ENCODE results near the gene FERMT1.
A peak's percentile ranks its signal among the peaks of the same experiment; 100 is the strongest.

FERMT1 gene

GRCh38 chr20:6094565-6094964, 28.3 kb downstream of the FERMT1 start:
- Histone ChIP-seq H3K4me3 (ENCODE audit: low read length in 2 of 2) (no peak overlapping the region), H3K36me3 (ENCODE audit: control insufficient read depth in 2 of 2, insufficient read depth in 2 of 2, low read length in 2 of 2) (no peaks in the 10 kb centered on the region), H3K27ac (ENCODE audit: low read length) (no peak overlapping the region), H3K27me3 (ENCODE audit: control insufficient read depth in 1 of 2, insufficient read depth in 2 of 2, low read length in 2 of 2) (no peaks in the 10 kb centered on the region), H3K9me3 (ENCODE audit: control insufficient read depth in 2 of 2, low read length in 2 of 2) (no peaks in the 10 kb centered on the region), H3K4me1 (ENCODE audit: control insufficient read depth, insufficient read depth, low read length) (no peaks in the 10 kb centered on the region), H3K9ac (ENCODE audit: low read length in 2 of 2) (no peak overlapping the region)

DNA sequence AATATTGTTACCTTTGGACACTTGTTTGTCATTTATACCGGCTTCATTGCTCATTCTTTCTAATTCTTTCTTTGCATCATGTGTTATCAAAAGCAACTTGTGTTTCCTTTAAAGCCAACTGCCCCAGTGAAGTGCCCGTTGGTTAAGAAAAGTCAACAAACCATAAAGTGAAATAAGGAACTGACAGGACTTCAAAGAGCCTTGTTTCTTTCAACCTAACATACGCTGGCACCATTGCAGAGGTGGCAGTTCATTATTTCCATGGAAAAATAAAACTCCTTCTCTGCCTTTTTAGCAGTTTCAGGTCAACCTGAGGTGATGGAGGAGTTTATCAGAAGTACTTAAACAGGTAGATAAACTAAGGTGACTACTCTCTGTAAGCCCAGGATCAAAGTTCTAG, 28.8 kb downstream of the FERMT1 start:
- H3K36me3 ChIP-seq (ENCODE audit: control insufficient read depth in 2 of 2, insufficient read depth in 2 of 2, low read length in 2 of 2) = no peaks in the 10 kb centered on the region
- no peaks in the 10 kb centered on the region for H3K9me3 ChIP-seq (ENCODE audit: control insufficient read depth in 2 of 2, low read length in 2 of 2)
- no peaks in the 10 kb centered on the region for H3K27me3 ChIP-seq (ENCODE audit: control insufficient read depth in 1 of 2, insufficient read depth in 2 of 2, low read length in 2 of 2)
- no peak overlapping the region for H3K27ac ChIP-seq (ENCODE audit: low read length)
- no peak overlapping the region for H3K9ac ChIP-seq (ENCODE audit: low read length in 2 of 2)
- H3K4me3 ChIP-seq (ENCODE audit: low read length in 2 of 2) = no peak overlapping the region
- H3K4me1 ChIP-seq (ENCODE audit: control insufficient read depth, insufficient read depth, low read length) = no peaks in the 10 kb centered on the region

DNA sequence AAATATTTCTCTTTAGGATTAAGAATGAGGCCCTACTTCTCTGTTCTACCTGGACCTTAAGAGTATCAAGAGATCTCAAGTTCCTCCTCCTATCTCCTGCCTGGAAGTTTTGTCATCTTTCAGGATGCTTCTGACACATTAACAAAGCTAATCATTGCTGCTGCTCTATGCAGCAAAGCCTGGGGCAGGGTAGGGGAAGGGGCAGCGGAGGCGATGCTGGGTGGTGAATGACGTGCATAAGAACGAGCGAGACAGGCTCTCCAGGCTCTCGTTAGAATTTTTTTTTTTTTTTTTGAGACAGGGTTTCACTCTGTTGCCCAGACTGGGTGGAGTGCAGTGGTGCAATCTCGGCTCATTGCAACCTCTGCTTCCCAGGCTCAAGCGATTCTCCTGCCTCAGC, 31.2 kb downstream of the FERMT1 start:
- Histone ChIP-seq H3K27ac (ENCODE audit: low read length) (no peak overlapping the region), H3K4me1 (ENCODE audit: control insufficient read depth, insufficient read depth, low read length) (no peaks in the 10 kb centered on the region), H3K9me3 (ENCODE audit: control insufficient read depth in 2 of 2, low read length in 2 of 2) (no peaks in the 10 kb centered on the region), H3K4me3 (ENCODE audit: low read length in 2 of 2) (no peak overlapping the region), H3K36me3 (ENCODE audit: control insufficient read depth in 2 of 2, insufficient read depth in 2 of 2, low read length in 2 of 2) (no peaks in the 10 kb centered on the region), H3K9ac (ENCODE audit: low read length in 2 of 2) (no peak overlapping the region), H3K27me3 (ENCODE audit: control insufficient read depth in 1 of 2, insufficient read depth in 2 of 2, low read length in 2 of 2) (no peaks in the 10 kb centered on the region)

DNA sequence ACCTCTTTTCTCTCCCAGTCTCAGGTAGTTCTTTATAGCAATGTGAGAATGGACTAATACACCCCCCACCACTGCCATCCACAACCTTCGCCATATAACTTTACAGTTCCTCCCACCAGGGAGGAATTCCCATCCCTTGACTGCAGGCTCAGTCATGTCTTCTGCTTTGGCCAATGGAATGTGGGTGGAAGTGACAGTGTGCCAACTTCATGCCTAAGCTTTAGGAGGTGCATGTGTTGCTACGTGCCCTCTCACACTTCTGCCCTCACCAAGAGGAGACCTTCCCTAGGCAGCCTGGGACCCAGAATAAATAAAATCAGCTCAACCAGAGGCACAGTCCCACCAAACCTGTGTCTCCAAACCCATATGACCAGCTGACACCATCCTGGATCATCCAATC, 36.0 kb downstream of the FERMT1 start:
- Histone ChIP-seq H3K9ac (ENCODE audit: low read length in 2 of 2) (no peak overlapping the region), H3K4me3 (ENCODE audit: low read length in 2 of 2) (no peak overlapping the region), H3K27ac (ENCODE audit: low read length) (no peak overlapping the region), H3K4me1 (ENCODE audit: control insufficient read depth, insufficient read depth, low read length) (no peaks in the 10 kb centered on the region), H3K36me3 (ENCODE audit: control insufficient read depth in 2 of 2, insufficient read depth in 2 of 2, low read length in 2 of 2) (no peaks in the 10 kb centered on the region), H3K27me3 (ENCODE audit: control insufficient read depth in 1 of 2, insufficient read depth in 2 of 2, low read length in 2 of 2) (no peaks in the 10 kb centered on the region), H3K9me3 (ENCODE audit: control insufficient read depth in 2 of 2, low read length in 2 of 2) (no peaks in the 10 kb centered on the region)

DNA sequence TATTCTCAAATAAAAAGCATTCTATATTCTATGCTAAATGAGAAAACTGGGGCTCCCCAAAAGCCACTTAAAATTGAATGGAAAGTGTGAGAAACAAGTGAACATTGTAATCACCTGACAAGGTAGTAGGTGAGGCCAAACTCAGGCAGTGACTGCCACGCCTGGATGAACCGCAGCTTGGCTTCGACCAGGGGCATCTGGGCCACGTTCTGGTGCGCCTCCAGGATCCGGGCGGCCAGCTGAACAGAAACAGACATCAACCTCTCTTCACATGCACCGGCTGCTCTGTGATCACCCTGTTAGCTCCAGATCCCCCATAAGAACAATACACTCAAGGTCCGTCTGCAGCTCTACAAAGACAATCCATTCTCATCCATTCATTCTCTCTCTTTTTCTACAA, 38.9 kb downstream of the FERMT1 start:
- Histone ChIP-seq H3K27me3 (ENCODE audit: control insufficient read depth in 1 of 2, insufficient read depth in 2 of 2, low read length in 2 of 2) (no peaks in the 10 kb centered on the region), H3K4me3 (ENCODE audit: low read length in 2 of 2) (no peak overlapping the region), H3K36me3 (ENCODE audit: control insufficient read depth in 2 of 2, insufficient read depth in 2 of 2, low read length in 2 of 2) (no peaks in the 10 kb centered on the region), H3K9me3 (ENCODE audit: control insufficient read depth in 2 of 2, low read length in 2 of 2) (no peaks in the 10 kb centered on the region), H3K27ac (ENCODE audit: low read length) (no peak overlapping the region), H3K4me1 (ENCODE audit: control insufficient read depth, insufficient read depth, low read length) (no peaks in the 10 kb centered on the region), H3K9ac (ENCODE audit: low read length in 2 of 2) (no peak overlapping the region)

DNA sequence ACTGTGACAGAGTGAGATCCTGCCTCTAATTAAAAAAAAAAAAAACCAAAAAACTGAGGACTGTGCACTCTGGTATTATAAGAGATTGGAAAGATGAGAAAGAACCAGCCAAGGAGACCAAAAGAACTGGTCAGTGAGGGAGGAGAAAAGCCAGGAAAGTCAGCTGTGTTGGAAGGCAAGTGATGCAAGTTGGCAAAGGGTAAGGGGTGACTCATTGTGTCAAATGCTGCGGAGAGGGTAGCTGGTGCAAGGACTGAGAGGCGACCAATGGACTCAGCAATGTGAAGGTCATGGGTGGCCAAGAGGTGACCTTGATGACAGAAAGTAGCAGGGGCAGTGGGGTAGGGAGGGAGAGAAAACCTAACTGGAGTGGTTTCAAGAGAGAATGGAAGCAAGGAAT, 41.6 kb downstream of the FERMT1 start:
- Histone ChIP-seq H3K9me3 (ENCODE audit: control insufficient read depth in 2 of 2, low read length in 2 of 2) (no peaks in the 10 kb centered on the region), H3K27ac (ENCODE audit: low read length) (no peak overlapping the region), H3K9ac (ENCODE audit: low read length in 2 of 2) (no peak overlapping the region), H3K4me3 (ENCODE audit: low read length in 2 of 2) (no peak overlapping the region), H3K27me3 (ENCODE audit: control insufficient read depth in 1 of 2, insufficient read depth in 2 of 2, low read length in 2 of 2) (no peaks in the 10 kb centered on the region), H3K36me3 (ENCODE audit: control insufficient read depth in 2 of 2, insufficient read depth in 2 of 2, low read length in 2 of 2) (no peaks in the 10 kb centered on the region), H3K4me1 (ENCODE audit: control insufficient read depth, insufficient read depth, low read length) (no peaks in the 10 kb centered on the region)

GRCh38 chr20:6079016-6079415, 43.8 kb downstream of the FERMT1 start:
- Histone ChIP-seq H3K4me1 (ENCODE audit: control insufficient read depth, insufficient read depth, low read length) (peaks cover 6% of the 10 kb centered on the region), H3K4me3 (ENCODE audit: low read length in 2 of 2) (no peak overlapping the region), H3K9ac (ENCODE audit: low read length in 2 of 2) (no peak overlapping the region), H3K27me3 (ENCODE audit: control insufficient read depth in 1 of 2, insufficient read depth in 2 of 2, low read length in 2 of 2) (no peaks in the 10 kb centered on the region), H3K36me3 (ENCODE audit: control insufficient read depth in 2 of 2, insufficient read depth in 2 of 2, low read length in 2 of 2) (no peaks in the 10 kb centered on the region), H3K27ac (ENCODE audit: low read length) (no peak overlapping the region), H3K9me3 (ENCODE audit: control insufficient read depth in 2 of 2, low read length in 2 of 2) (no peaks in the 10 kb centered on the region)

DNA sequence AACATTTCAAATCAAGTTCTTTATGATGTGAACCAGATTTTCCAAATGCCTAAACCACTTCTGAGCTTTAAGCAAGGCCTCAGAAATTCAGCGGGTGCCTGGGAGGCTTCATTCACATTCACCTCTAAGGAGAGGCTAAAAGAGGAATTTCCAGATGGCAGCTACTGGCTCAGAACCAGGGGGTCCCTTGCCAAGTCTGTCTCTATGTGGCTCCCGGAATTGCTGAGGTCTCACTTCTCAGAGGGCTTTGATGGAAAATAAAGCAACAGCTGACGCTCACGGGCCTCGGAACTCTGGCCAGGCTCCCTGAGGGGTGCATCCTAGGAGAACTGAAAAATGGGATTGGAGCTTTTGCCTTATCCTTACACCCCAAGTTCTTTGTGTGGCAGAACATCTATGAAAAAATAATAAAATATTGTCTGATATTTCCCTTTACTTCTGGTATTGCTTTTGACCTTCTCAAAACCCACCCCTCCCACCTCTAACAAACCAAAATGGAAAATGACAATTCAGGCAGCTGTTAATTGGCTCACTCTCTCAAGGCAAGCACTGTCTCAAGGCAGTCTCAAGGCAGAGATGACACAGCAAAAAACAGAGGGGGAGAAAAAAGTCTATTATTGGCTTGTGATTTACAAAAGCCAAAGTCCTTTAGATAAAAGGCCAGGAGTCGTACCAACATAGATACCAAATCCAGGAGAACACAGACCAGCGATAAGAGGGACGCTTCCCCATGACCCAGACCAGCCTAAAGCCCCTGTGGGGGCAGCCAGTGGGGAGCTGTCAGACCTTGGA, 47.2 kb downstream of the FERMT1 start:
- Histone ChIP-seq H3K27me3 (ENCODE audit: control insufficient read depth in 1 of 2, insufficient read depth in 2 of 2, low read length in 2 of 2) (no peaks in the 10 kb centered on the region), H3K4me1 (ENCODE audit: control insufficient read depth, insufficient read depth, low read length) (peaks cover 9% of the 10 kb centered on the region), H3K4me3 (ENCODE audit: low read length in 2 of 2) (no peak overlapping the region), H3K9ac (ENCODE audit: low read length in 2 of 2) (no peak overlapping the region), H3K36me3 (ENCODE audit: control insufficient read depth in 2 of 2, insufficient read depth in 2 of 2, low read length in 2 of 2) (no peaks in the 10 kb centered on the region), H3K9me3 (ENCODE audit: control insufficient read depth in 2 of 2, low read length in 2 of 2) (no peaks in the 10 kb centered on the region), H3K27ac (ENCODE audit: low read length) (peak overlapping the region; percentile 60)

- H3K27me3 ChIP-seq (ENCODE audit: control insufficient read depth in 1 of 2, insufficient read depth in 2 of 2, low read length in 2 of 2) = no peaks in the 10 kb centered on the region
- peaks cover 9% of the 10 kb centered on the region for H3K4me1 ChIP-seq (ENCODE audit: control insufficient read depth, insufficient read depth, low read length)
- no peaks in the 10 kb centered on the region for H3K36me3 ChIP-seq (ENCODE audit: control insufficient read depth in 2 of 2, insufficient read depth in 2 of 2, low read length in 2 of 2)
- H3K9me3 ChIP-seq (ENCODE audit: control insufficient read depth in 2 of 2, low read length in 2 of 2) = no peaks in the 10 kb centered on the region
- H3K9ac ChIP-seq (ENCODE audit: low read length in 2 of 2) = no peak overlapping the region
- H3K4me3 ChIP-seq (ENCODE audit: low read length in 2 of 2) = no peak overlapping the region
- peak overlapping the region; percentile 60 for H3K27ac ChIP-seq (ENCODE audit: low read length)
Measured at GRCh38 chr20:6074784-6075183, 48.0 kb downstream of the FERMT1 start.

GRCh38 chr20:6074145-6074561, 48.7 kb downstream of the FERMT1 start:
- Histone ChIP-seq H3K9ac (ENCODE audit: low read length in 2 of 2) (no peak overlapping the region), H3K27ac (ENCODE audit: low read length) (no peak overlapping the region), H3K27me3 (ENCODE audit: control insufficient read depth in 1 of 2, insufficient read depth in 2 of 2, low read length in 2 of 2) (no peaks in the 10 kb centered on the region), H3K4me1 (ENCODE audit: control insufficient read depth, insufficient read depth, low read length) (peaks cover 9% of the 10 kb centered on the region), H3K36me3 (ENCODE audit: control insufficient read depth in 2 of 2, insufficient read depth in 2 of 2, low read length in 2 of 2) (no peaks in the 10 kb centered on the region), H3K4me3 (ENCODE audit: low read length in 2 of 2) (no peak overlapping the region), H3K9me3 (ENCODE audit: control insufficient read depth in 2 of 2, low read length in 2 of 2) (no peaks in the 10 kb centered on the region)

- no peaks in the 10 kb centered on the region for H3K9me3 ChIP-seq (ENCODE audit: control insufficient read depth in 2 of 2, low read length in 2 of 2)
- no peak overlapping the region for H3K9ac ChIP-seq (ENCODE audit: low read length in 2 of 2)
- H3K4me3 ChIP-seq (ENCODE audit: low read length in 2 of 2) = no peak overlapping the region
- no peaks in the 10 kb centered on the region for H3K36me3 ChIP-seq (ENCODE audit: control insufficient read depth in 2 of 2, insufficient read depth in 2 of 2, low read length in 2 of 2)
- no peaks in the 10 kb centered on the region for H3K27me3 ChIP-seq (ENCODE audit: control insufficient read depth in 1 of 2, insufficient read depth in 2 of 2, low read length in 2 of 2)
- H3K27ac ChIP-seq (ENCODE audit: low read length) = no peak overlapping the region
- peaks cover 9% of the 10 kb centered on the region for H3K4me1 ChIP-seq (ENCODE audit: control insufficient read depth, insufficient read depth, low read length)
Measured at GRCh38 chr20:6070829-6071695, 51.8 kb downstream of the FERMT1 start.

Measured in stomach smooth muscle (tissue), 2 donors.